Osteoblast (primary cell): ENCODE data around the gene MLXIP. TPM values are rescaled to one million over a fixed set of nuclear protein-coding genes. Genes with fewer than 3 reads are reported as not detected.
A peak's percentile ranks its signal among the peaks of the same experiment; 100 is the strongest.

Source experiments
- DNase-seq: peaks from one replicate; pipeline ENCODE4 v3.0.0; 2011; ENCODE audit warnings: low spot score, mixed read lengths; ENCODE audit not compliant: insufficient read length; ENCODE audit errors: missing footprints
- H2AFZ ChIP-seq: 2 replicates; pipeline ENCODE4 v1.6.0; 2011; ENCODE audit warnings: mild to moderate bottlenecking, low read length
- H3K27ac ChIP-seq: 2 replicates; pipeline ENCODE4 v1.5.1; 2011; ENCODE audit warnings: mild to moderate bottlenecking, low read depth, low read length, moderate library complexity
- H3K27me3 ChIP-seq: 2 replicates; pipeline ENCODE4 v1.6.0; 2012; ENCODE audit warnings: mild to moderate bottlenecking, control low read depth, inconsistent platforms, low read length, moderate library complexity; ENCODE audit not compliant: insufficient read depth
- H3K36me3 ChIP-seq: 2 replicates; pipeline ENCODE4 v1.5.1; 2011; ENCODE audit warnings: mild to moderate bottlenecking, low read length, control low read depth, moderate library complexity; ENCODE audit not compliant: insufficient read depth
- H3K4me1 ChIP-seq: 2 replicates; pipeline ENCODE4 v1.5.1; 2011; ENCODE audit warnings: mild to moderate bottlenecking, low read length, control low read depth, moderate library complexity; ENCODE audit not compliant: insufficient read depth
- H3K4me2 ChIP-seq: 2 replicates; pipeline ENCODE4 v1.6.0; 2011; ENCODE audit warnings: mild to moderate bottlenecking, low read length; ENCODE audit not compliant: insufficient read depth
- H3K4me3 ChIP-seq: fragments of 200-600 bp; sonication (generic); 3 replicates; pipeline ENCODE4 v1.5.1; 2012; ENCODE audit warnings: mild to moderate bottlenecking, low read length, inconsistent platforms; ENCODE audit not compliant: insufficient read depth
- H3K79me2 ChIP-seq: 2 replicates; pipeline ENCODE4 v1.6.0; 2012; ENCODE audit warnings: mild to moderate bottlenecking, low read length, control low read depth, inconsistent platforms; ENCODE audit not compliant: insufficient read depth
- H3K9me3 ChIP-seq: 2 replicates; pipeline ENCODE4 v1.5.1; 2011; ENCODE audit warnings: low read depth, low read length, control low read depth
- H4K20me1 ChIP-seq: 2 replicates; pipeline ENCODE4 v1.6.0; 2012; ENCODE audit warnings: mild to moderate bottlenecking, low read length, control low read depth; ENCODE audit not compliant: insufficient read depth
- total RNA-seq: library from RNA; depleted of rRNA; stranded (reverse); fragments of >200 nt; gene quantifications from 2 replicates; pipeline ENCODE4 v1.2.3, GENCODE V29; 2012
- TF ChIP-seq, protein P1 (sequence below): IDR thresholded peaks from 2 replicates; pipeline ENCODE4 v1.5.1; 2011; ENCODE audit warnings: mild to moderate bottlenecking, low read depth, low read length, moderate library complexity; ENCODE audit errors: extremely low read depth

The MLXIP gene, protein sequence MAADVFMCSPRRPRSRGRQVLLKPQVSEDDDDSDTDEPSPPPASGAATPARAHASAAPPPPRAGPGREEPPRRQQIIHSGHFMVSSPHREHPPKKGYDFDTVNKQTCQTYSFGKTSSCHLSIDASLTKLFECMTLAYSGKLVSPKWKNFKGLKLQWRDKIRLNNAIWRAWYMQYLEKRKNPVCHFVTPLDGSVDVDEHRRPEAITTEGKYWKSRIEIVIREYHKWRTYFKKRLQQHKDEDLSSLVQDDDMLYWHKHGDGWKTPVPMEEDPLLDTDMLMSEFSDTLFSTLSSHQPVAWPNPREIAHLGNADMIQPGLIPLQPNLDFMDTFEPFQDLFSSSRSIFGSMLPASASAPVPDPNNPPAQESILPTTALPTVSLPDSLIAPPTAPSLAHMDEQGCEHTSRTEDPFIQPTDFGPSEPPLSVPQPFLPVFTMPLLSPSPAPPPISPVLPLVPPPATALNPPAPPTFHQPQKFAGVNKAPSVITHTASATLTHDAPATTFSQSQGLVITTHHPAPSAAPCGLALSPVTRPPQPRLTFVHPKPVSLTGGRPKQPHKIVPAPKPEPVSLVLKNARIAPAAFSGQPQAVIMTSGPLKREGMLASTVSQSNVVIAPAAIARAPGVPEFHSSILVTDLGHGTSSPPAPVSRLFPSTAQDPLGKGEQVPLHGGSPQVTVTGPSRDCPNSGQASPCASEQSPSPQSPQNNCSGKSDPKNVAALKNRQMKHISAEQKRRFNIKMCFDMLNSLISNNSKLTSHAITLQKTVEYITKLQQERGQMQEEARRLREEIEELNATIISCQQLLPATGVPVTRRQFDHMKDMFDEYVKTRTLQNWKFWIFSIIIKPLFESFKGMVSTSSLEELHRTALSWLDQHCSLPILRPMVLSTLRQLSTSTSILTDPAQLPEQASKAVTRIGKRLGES
- 12.7 and 14.1 TPM in 2 replicates for total RNA-seq

- Histone ChIP-seq H3K36me3 (no peaks in the 10 kb centered on the region), H3K9me3 (no peaks in the 10 kb centered on the region), H3K79me2 (peaks cover 44% of the 10 kb centered on the region), H3K4me2 (peak within 1 kb of the TSS; percentile 96), H3K27ac (peak within 1 kb of the TSS; percentile 83), H4K20me1 (peaks cover 38% of the 10 kb centered on the region), H3K27me3 (no peaks in the 10 kb centered on the region), H3K4me1 (peaks cover 32% of the 10 kb centered on the region), H2AFZ (peak within 1 kb of the TSS; percentile 70), H3K4me3 (peak within 1 kb of the TSS; percentile 82)
- TF ChIP-seq, protein P1, sequence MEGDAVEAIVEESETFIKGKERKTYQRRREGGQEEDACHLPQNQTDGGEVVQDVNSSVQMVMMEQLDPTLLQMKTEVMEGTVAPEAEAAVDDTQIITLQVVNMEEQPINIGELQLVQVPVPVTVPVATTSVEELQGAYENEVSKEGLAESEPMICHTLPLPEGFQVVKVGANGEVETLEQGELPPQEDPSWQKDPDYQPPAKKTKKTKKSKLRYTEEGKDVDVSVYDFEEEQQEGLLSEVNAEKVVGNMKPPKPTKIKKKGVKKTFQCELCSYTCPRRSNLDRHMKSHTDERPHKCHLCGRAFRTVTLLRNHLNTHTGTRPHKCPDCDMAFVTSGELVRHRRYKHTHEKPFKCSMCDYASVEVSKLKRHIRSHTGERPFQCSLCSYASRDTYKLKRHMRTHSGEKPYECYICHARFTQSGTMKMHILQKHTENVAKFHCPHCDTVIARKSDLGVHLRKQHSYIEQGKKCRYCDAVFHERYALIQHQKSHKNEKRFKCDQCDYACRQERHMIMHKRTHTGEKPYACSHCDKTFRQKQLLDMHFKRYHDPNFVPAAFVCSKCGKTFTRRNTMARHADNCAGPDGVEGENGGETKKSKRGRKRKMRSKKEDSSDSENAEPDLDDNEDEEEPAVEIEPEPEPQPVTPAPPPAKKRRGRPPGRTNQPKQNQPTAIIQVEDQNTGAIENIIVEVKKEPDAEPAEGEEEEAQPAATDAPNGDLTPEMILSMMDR: no peak
- DNase-seq: peak; percentile 99
Observed at GRCh38 chr12:122078141-122079032, at the start of gene MLXIP. Gene MLXIP (plus strand): TSS chr12:122078756. CDS start chr12:122078854, 98 bp downstream.

GRCh38 chr12:122028905-122029560 lies 49.5 kb upstream of the MLXIP start:
- Histone ChIP-seq H2AFZ (no peak overlapping the region), H3K27ac (no peak overlapping the region), H3K4me2 (no peak overlapping the region), H3K9me3 (no peaks in the 10 kb centered on the region), H4K20me1 (peaks cover 5% of the 10 kb centered on the region), H3K79me2 (peaks cover 85% of the 10 kb centered on the region), H3K4me1 (peaks cover 17% of the 10 kb centered on the region), H3K36me3 (no peaks in the 10 kb centered on the region), H3K27me3 (no peaks in the 10 kb centered on the region), H3K4me3 (no peak overlapping the region)
- DNase-seq: peak; percentile 55
- TF ChIP-seq, protein P1: no peak

DNA sequence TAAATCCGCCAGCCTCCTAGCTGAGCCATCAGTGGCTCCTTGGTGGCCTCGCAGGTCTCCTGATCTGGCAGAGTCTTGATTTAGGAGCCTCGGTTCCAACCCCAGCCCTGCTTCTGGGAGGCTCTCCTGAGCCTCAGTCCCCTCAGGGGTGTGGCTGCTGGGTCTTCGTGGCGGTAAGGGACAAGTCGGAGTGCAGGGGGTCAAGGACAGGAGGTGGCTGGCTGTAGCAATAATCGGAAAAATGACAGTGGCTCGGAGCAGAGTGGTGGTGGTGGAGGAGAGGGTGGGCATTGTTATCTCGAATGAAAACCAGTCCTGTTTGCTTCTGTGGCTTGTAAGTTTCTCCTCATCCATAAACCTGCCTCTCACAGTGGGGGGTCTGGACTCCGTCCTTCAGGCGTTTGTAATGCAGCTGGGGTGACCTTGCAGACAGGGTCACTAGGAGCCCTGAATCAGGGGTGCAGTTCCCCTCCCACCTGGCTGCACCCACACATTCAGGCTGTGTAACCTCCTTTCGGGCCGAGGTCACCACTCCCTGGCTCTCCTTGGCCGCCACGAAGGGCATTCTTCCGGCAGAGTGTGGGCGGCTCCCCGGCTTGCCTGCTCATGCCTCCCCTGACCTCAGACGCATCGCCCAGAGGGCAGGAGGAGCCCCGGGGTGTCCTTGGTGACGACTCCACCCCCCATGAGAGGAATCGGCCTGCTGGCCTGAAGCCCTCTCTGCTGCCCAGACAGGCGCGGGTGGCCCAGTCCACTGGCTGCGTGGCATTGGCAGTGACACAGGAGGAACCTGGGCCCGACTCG lies 48.7 kb upstream of the MLXIP start:
- Histone ChIP-seq H2AFZ (no peak overlapping the region), H3K79me2 (peaks cover 79% of the 10 kb centered on the region), H4K20me1 (peaks cover 5% of the 10 kb centered on the region), H3K4me1 (peaks cover 14% of the 10 kb centered on the region), H3K27ac (peak overlapping the region; percentile 41), H3K27me3 (no peaks in the 10 kb centered on the region), H3K4me2 (no peak overlapping the region), H3K9me3 (no peaks in the 10 kb centered on the region), H3K4me3 (no peak overlapping the region), H3K36me3 (no peaks in the 10 kb centered on the region)
- DNase-seq: peak; percentile 84
- TF ChIP-seq, protein P1: no peak
